Measurements from ENCODE around the gene CNTN4. TPM values are rescaled to one million over a fixed set of nuclear protein-coding genes. Genes with fewer than 3 reads are reported as not detected.

CNTN4 gene
- total and polyA plus RNA-seq, 2 of the 8 experiments (the other 6 are each of a cell fraction or from before 2014, with no cell fraction given): 0.41 to 2.2 TPM

- TF ChIP-seq, protein P1, sequence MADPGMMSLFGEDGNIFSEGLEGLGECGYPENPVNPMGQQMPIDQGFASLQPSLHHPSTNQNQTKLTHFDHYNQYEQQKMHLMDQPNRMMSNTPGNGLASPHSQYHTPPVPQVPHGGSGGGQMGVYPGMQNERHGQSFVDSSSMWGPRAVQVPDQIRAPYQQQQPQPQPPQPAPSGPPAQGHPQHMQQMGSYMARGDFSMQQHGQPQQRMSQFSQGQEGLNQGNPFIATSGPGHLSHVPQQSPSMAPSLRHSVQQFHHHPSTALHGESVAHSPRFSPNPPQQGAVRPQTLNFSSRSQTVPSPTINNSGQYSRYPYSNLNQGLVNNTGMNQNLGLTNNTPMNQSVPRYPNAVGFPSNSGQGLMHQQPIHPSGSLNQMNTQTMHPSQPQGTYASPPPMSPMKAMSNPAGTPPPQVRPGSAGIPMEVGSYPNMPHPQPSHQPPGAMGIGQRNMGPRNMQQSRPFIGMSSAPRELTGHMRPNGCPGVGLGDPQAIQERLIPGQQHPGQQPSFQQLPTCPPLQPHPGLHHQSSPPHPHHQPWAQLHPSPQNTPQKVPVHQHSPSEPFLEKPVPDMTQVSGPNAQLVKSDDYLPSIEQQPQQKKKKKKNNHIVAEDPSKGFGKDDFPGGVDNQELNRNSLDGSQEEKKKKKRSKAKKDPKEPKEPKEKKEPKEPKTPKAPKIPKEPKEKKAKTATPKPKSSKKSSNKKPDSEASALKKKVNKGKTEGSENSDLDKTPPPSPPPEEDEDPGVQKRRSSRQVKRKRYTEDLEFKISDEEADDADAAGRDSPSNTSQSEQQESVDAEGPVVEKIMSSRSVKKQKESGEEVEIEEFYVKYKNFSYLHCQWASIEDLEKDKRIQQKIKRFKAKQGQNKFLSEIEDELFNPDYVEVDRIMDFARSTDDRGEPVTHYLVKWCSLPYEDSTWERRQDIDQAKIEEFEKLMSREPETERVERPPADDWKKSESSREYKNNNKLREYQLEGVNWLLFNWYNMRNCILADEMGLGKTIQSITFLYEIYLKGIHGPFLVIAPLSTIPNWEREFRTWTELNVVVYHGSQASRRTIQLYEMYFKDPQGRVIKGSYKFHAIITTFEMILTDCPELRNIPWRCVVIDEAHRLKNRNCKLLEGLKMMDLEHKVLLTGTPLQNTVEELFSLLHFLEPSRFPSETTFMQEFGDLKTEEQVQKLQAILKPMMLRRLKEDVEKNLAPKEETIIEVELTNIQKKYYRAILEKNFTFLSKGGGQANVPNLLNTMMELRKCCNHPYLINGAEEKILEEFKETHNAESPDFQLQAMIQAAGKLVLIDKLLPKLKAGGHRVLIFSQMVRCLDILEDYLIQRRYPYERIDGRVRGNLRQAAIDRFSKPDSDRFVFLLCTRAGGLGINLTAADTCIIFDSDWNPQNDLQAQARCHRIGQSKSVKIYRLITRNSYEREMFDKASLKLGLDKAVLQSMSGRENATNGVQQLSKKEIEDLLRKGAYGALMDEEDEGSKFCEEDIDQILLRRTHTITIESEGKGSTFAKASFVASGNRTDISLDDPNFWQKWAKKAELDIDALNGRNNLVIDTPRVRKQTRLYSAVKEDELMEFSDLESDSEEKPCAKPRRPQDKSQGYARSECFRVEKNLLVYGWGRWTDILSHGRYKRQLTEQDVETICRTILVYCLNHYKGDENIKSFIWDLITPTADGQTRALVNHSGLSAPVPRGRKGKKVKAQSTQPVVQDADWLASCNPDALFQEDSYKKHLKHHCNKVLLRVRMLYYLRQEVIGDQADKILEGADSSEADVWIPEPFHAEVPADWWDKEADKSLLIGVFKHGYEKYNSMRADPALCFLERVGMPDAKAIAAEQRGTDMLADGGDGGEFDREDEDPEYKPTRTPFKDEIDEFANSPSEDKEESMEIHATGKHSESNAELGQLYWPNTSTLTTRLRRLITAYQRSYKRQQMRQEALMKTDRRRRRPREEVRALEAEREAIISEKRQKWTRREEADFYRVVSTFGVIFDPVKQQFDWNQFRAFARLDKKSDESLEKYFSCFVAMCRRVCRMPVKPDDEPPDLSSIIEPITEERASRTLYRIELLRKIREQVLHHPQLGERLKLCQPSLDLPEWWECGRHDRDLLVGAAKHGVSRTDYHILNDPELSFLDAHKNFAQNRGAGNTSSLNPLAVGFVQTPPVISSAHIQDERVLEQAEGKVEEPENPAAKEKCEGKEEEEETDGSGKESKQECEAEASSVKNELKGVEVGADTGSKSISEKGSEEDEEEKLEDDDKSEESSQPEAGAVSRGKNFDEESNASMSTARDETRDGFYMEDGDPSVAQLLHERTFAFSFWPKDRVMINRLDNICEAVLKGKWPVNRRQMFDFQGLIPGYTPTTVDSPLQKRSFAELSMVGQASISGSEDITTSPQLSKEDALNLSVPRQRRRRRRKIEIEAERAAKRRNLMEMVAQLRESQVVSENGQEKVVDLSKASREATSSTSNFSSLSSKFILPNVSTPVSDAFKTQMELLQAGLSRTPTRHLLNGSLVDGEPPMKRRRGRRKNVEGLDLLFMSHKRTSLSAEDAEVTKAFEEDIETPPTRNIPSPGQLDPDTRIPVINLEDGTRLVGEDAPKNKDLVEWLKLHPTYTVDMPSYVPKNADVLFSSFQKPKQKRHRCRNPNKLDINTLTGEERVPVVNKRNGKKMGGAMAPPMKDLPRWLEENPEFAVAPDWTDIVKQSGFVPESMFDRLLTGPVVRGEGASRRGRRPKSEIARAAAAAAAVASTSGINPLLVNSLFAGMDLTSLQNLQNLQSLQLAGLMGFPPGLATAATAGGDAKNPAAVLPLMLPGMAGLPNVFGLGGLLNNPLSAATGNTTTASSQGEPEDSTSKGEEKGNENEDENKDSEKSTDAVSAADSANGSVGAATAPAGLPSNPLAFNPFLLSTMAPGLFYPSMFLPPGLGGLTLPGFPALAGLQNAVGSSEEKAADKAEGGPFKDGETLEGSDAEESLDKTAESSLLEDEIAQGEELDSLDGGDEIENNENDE (IDR thresholded peaks at IDR 0.05; ENCODE audit: insufficient replicate concordance, low read length): no peak
- no peak for TF ChIP-seq ZNF274 (IDR thresholded peaks at IDR 0.05; ENCODE audit: borderline replicate concordance, extremely low read depth, low read length)
- TF ChIP-seq, protein P2, sequence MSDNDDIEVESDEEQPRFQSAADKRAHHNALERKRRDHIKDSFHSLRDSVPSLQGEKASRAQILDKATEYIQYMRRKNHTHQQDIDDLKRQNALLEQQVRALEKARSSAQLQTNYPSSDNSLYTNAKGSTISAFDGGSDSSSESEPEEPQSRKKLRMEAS (IDR thresholded peaks at IDR 0.05): no peak
- TF ChIP-seq KDM4A (IDR thresholded peaks at IDR 0.05; ENCODE audit: low read depth, low read length, severe bottlenecking): no peak
- no peak for TF ChIP-seq SRF (IDR thresholded peaks at IDR 0.05; ENCODE audit: low read depth, low read length)
- no peak for TF ChIP-seq PHF8 (conservative IDR thresholded peaks at IDR 0.05; ENCODE audit: low read depth, low read length)
- no peak for TF ChIP-seq EP300 (IDR thresholded peaks at IDR 0.05; ENCODE audit: borderline replicate concordance in 1 of 2, low read depth in 2 of 2, low read length in 2 of 2)
- no peak for TF ChIP-seq GTF2F1 (IDR thresholded peaks at IDR 0.05; ENCODE audit: borderline replicate concordance, low read depth, low read length)
- TF ChIP-seq TAF7 (optimal IDR thresholded peaks at IDR 0.05; ENCODE audit: borderline replicate concordance, low read depth, low read length): no peak
- no peak for TF ChIP-seq CHD1 (IDR thresholded peaks at IDR 0.05; ENCODE audit: low read depth, low read length)
- TF ChIP-seq POLR2A (IDR thresholded peaks at IDR 0.05; ENCODE audit: control extremely low read depth in 1 of 2, low read depth in 2 of 2, low read length in 2 of 2): no peak
- no peak for TF ChIP-seq SAP30 (IDR thresholded peaks at IDR 0.05; ENCODE audit: insufficient read depth, insufficient replicate concordance, low read length)
Measured at GRCh38 chr3:2078821-2079220, 19.8 kb upstream of the CNTN4 start (continued).
